Inflammatory macrophage (primary cell): ENCODE results near the gene GNA14.
A peak's percentile ranks its signal among the peaks of the same experiment; 100 is the strongest.
"Not testable (repeated sequence)": the region's sequence is repeated elsewhere in the genome, so short reads cannot be mapped to it uniquely, and the experiment has no call there.

ENCODE experiments used
- DNase-seq, 2 donors: peaks; one replicate each; pipeline ENCODE4 v3.0.0-alpha.2; 2020 to 2022

GNA14 gene

GRCh38 chr9:77587851-77588250 lies 60.3 kb downstream of the GNA14 start:
- no peak for DNase-seq

GRCh38 chr9:77587042-77587441 lies 61.1 kb downstream of the GNA14 start:
- no peak for DNase-seq

GRCh38 chr9:77586591-77586990 lies 61.5 kb downstream of the GNA14 start:
- no peak for DNase-seq

- DNase-seq = no peak
Observed at GRCh38 chr9:77585335-77585786, 62.8 kb downstream of the GNA14 start.

GRCh38 chr9:77584927-77585326 lies 63.2 kb downstream of the GNA14 start:
- DNase-seq = not testable (repeated sequence)

- no peak for DNase-seq
Observed at GRCh38 chr9:77582961-77583576, 65.1 kb downstream of the GNA14 start.

GRCh38 chr9:77582525-77582924 lies 65.6 kb downstream of the GNA14 start:
- DNase-seq = no peak

GRCh38 chr9:77575785-77576184 lies 72.3 kb downstream of the GNA14 start:
- no peak for DNase-seq

- no peak for DNase-seq
Observed at GRCh38 chr9:77569335-77569734, 78.8 kb downstream of the GNA14 start.

- DNase-seq = no peak
Observed at GRCh38 chr9:77563174-77563573, 84.9 kb downstream of the GNA14 start.

- peak; percentile 22 to 38 for DNase-seq
Observed at GRCh38 chr9:77562019-77562748, 85.9 kb downstream of the GNA14 start.

- DNase-seq = peak; percentile 39 to 67
Observed at GRCh38 chr9:77561331-77562018, 86.6 kb downstream of the GNA14 start.

- no peak for DNase-seq
Observed at GRCh38 chr9:77556396-77556795, 91.7 kb downstream of the GNA14 start.

- no peak for DNase-seq
Observed at GRCh38 chr9:77554586-77555105, 93.5 kb downstream of the GNA14 start.

GRCh38 chr9:77547106-77547730 lies 100.9 kb downstream of the GNA14 start:
- no peak for DNase-seq

GRCh38 chr9:77546376-77546950 lies 101.7 kb downstream of the GNA14 start:
- DNase-seq = no peak

- no peak for DNase-seq
Observed at GRCh38 chr9:77544546-77544945, 103.6 kb downstream of the GNA14 start.

GRCh38 chr9:77543131-77543822 lies 104.8 kb downstream of the GNA14 start:
- DNase-seq = no peak

GRCh38 chr9:77541600-77541999 lies 106.5 kb downstream of the GNA14 start:
- DNase-seq = no peak

- no peak for DNase-seq
Observed at GRCh38 chr9:77541055-77541454, 107.1 kb downstream of the GNA14 start.

GRCh38 chr9:77534376-77535057 lies 113.6 kb downstream of the GNA14 start:
- no peak for DNase-seq
